AG04450 (cell line): ENCODE results near the gene NRCAM. TPM values are rescaled to one million over a fixed set of nuclear protein-coding genes. Genes with fewer than 3 reads are reported as not detected.

Experiments
- CTCF ChIA-PET: fragments of 300-600, 350-600 bp; formaldehyde crosslinking; extraction: SDS; loops from one replicate; lab custom pipeline; 2022; ENCODE audit warnings: antibody characterized with exemption, inconsistent platforms; lab: Charles Lee
- POLR2A ChIA-PET: fragments of 350-600 bp; formaldehyde crosslinking; extraction: SDS; loops from one replicate; lab custom pipeline; 2021; ENCODE audit warnings: antibody characterized with exemption, inconsistent platforms; lab: Yijun Ruan, JAX
- DNase-seq: peaks from one replicate; pipeline ENCODE4 v3.0.0-alpha.2; 2011; ENCODE audit warnings: low read depth, low spot score
- H3K27ac ChIP-seq: one replicate; pipeline ENCODE4 v1.5.1; 2012; ENCODE audit warnings: low read depth, low read length, control low read depth
- H3K27me3 ChIP-seq: one replicate; pipeline ENCODE4 v1.6.0; 2012; ENCODE audit warnings: low read length; ENCODE audit not compliant: control insufficient read depth, insufficient read depth
- H3K4me3 ChIP-seq: 2 replicates; pipeline ENCODE4 v1.5.1; 2011; ENCODE audit warnings: mild to moderate bottlenecking, low read depth, low read length, control low read depth
- H3K9me3 ChIP-seq: 2 replicates; pipeline ENCODE4 v1.5.1; 2012; ENCODE audit warnings: low read length; ENCODE audit not compliant: control insufficient read depth, insufficient read depth
- CTCF ChIP-seq: IDR thresholded peaks from 2 replicates; pipeline ENCODE4 v1.5.1; 2011; ENCODE audit warnings: low read depth, low read length, control low read depth, inconsistent platforms
- polyA plus RNA-seq: library from polyadenylated mRNA; depleted of rRNA; stranded (reverse); fragments of >200 nt; gene quantifications from 2 replicates; pipeline ENCODE4 v1.2.3, GENCODE V29; 2011

The NRCAM gene
- polyA plus RNA-seq, 1 experiment, result 0.66 TPM

- no peak overlapping the region for H3K27ac ChIP-seq
- ChIA-PET CTCF (no interaction called here), POLR2A (no interaction called here)
- no peak for TF ChIP-seq CTCF
- H3K9me3 ChIP-seq, result no peaks in the 10 kb centered on the region
- DNase-seq, result no peak
- H3K4me3 ChIP-seq, result no peak overlapping the region
- peaks cover 3% of the 10 kb centered on the region for H3K27me3 ChIP-seq
Observed at GRCh38 chr7:108314049-108314448, 142.2 kb downstream of the NRCAM start.

GRCh38 chr7:108313086-108313485 lies 143.2 kb downstream of the NRCAM start:
- ChIA-PET CTCF (no interaction called here), POLR2A (no interaction called here)
- Histone ChIP-seq H3K4me3 (no peak overlapping the region), H3K9me3 (no peaks in the 10 kb centered on the region), H3K27me3 (peaks cover 3% of the 10 kb centered on the region), H3K27ac (no peak overlapping the region)
- no peak for DNase-seq
- no peak for TF ChIP-seq CTCF

- Histone ChIP-seq H3K4me3 (no peak overlapping the region), H3K27me3 (peaks cover 3% of the 10 kb centered on the region), H3K27ac (no peak overlapping the region), H3K9me3 (no peaks in the 10 kb centered on the region)
- POLR2A ChIA-PET, result no interaction called here
- CTCF ChIA-PET, result no interaction called here
- TF ChIP-seq CTCF, result no peak
- no peak for DNase-seq
Observed at GRCh38 chr7:108311446-108312168, 144.6 kb downstream of the NRCAM start.

GRCh38 chr7:108310351-108310750 lies 145.9 kb downstream of the NRCAM start:
- DNase-seq, result no peak
- H3K9me3 ChIP-seq, result no peaks in the 10 kb centered on the region
- ChIA-PET CTCF (no interaction called here), POLR2A (no interaction called here)
- H3K27ac ChIP-seq, result no peak overlapping the region
- no peak for TF ChIP-seq CTCF
- H3K27me3 ChIP-seq, result peaks cover 3% of the 10 kb centered on the region
- H3K4me3 ChIP-seq, result no peak overlapping the region

GRCh38 chr7:108308903-108309302 lies 147.3 kb downstream of the NRCAM start:
- Histone ChIP-seq H3K9me3 (no peaks in the 10 kb centered on the region), H3K4me3 (no peak overlapping the region), H3K27ac (no peak overlapping the region), H3K27me3 (peaks cover 3% of the 10 kb centered on the region)
- ChIA-PET CTCF (no interaction called here), POLR2A (no interaction called here)
- DNase-seq, result no peak
- TF ChIP-seq CTCF, result no peak
